HepG2 (cell line): ENCODE measurements around the gene FMNL2. TPM values are rescaled to one million over a fixed set of nuclear protein-coding genes. Genes with fewer than 3 reads are reported as not detected.

ENCODE experiments used
- ARNT2 ChIP-seq: sonication (generic); formaldehyde crosslinking; IDR thresholded peaks from 2 replicates; pipeline ENCODE4 v1.8.0; 2022; ENCODE audit warnings: mild to moderate bottlenecking, low read depth, missing genetic modification reagents, moderate library complexity
- ATF4 ChIP-seq, 2 experiments: fragments of 450-650 bp in 1 of 2; sonication (generic) in 1 of 2; formaldehyde crosslinking; IDR thresholded peaks; 2 replicates each; pipeline versions ENCODE4 v1.5.0 to v1.8.0; 2020 to 2022; ENCODE audit warnings: mild to moderate bottlenecking in 1 of 2, missing genetic modification reagents in 1 of 2
- BHLHE40 ChIP-seq: IDR thresholded peaks from 2 replicates; pipeline ENCODE4 v1.6.1; 2011; ENCODE audit warnings: low read length, improper control_type of control experiment
- CSRNP1 ChIP-seq: sonication (generic); formaldehyde crosslinking; IDR thresholded peaks from 2 replicates; pipeline ENCODE4 v1.8.1; 2023; ENCODE audit warnings: mild to moderate bottlenecking, missing genetic modification reagents
- FOSL2 ChIP-seq: sonication (generic); formaldehyde crosslinking; IDR thresholded peaks from 2 replicates; pipeline ENCODE4 v1.4.0; 2020; ENCODE audit warnings: missing genetic modification reagents
- GPN1 ChIP-seq: sonication (generic); formaldehyde crosslinking; IDR thresholded peaks from 2 replicates; pipeline ENCODE4 v1.5.1; 2020; ENCODE audit warnings: missing genetic modification reagents, borderline replicate concordance
- HNF4A ChIP-seq: sonication (generic); formaldehyde crosslinking; IDR thresholded peaks from 2 replicates; pipeline ENCODE4 v1.4.0; 2020; ENCODE audit warnings: missing genetic modification reagents
- HNRNPL ChIP-seq: fragments of 200-400 bp; formaldehyde crosslinking; IDR thresholded peaks from 2 replicates; pipeline ENCODE4 v1.6.1; 2017; ENCODE audit warnings: mild to moderate bottlenecking, low read depth, low read length
- KAT2B ChIP-seq: fragments of 150-350 bp; IDR thresholded peaks from 2 replicates; pipeline ENCODE4 v1.6.1; 2014; ENCODE audit warnings: low read depth, low read length, borderline replicate concordance
- MED13 ChIP-seq: sonication (generic); formaldehyde crosslinking; IDR thresholded peaks from 2 replicates; pipeline ENCODE4 v1.5.0; 2020; ENCODE audit warnings: missing genetic modification reagents
- MXI1 ChIP-seq: IDR thresholded peaks from 3 replicates; pipeline ENCODE4 v1.6.1; 2012; ENCODE audit warnings: low read depth, low read length, inconsistent platforms, borderline replicate concordance
- NFKB2 ChIP-seq: sonication (generic); formaldehyde crosslinking; IDR thresholded peaks from 2 replicates; pipeline ENCODE4 v1.4.0; 2020; ENCODE audit warnings: missing genetic modification reagents, borderline replicate concordance
- RXRB ChIP-seq: IDR thresholded peaks from 2 replicates; pipeline ENCODE4 v1.6.1; 2016; ENCODE audit warnings: borderline replicate concordance, missing genetic modification reagents, missing compliant biosample characterization
- SCMH1 ChIP-seq: sonication (generic); formaldehyde crosslinking; IDR thresholded peaks from 2 replicates; pipeline ENCODE4 v1.9.0; 2021; ENCODE audit warnings: missing genetic modification reagents, mild to moderate bottlenecking, borderline replicate concordance
- SOX6 ChIP-seq, 2 experiments: fragments of 450-650 bp in 1 of 2; sonication (generic) in 1 of 2; formaldehyde crosslinking in 1 of 2; IDR thresholded peaks; 2 replicates each; pipeline versions ENCODE4 v1.4.0 to v1.6.1; 2017 to 2020; ENCODE audit warnings: antibody characterized with exemption in 1 of 2, mild to moderate bottlenecking in 1 of 2, missing genetic modification reagents in 1 of 2
- TFE3 ChIP-seq: IDR thresholded peaks from 2 replicates; pipeline ENCODE4 v1.6.1; 2016
- ZFP36L1 ChIP-seq: sonication (generic); formaldehyde crosslinking; IDR thresholded peaks from 2 replicates; pipeline ENCODE4 v1.8.0; 2022; ENCODE audit warnings: mild to moderate bottlenecking, missing genetic modification reagents, moderate library complexity
- ZFP37 ChIP-seq: sonication (generic); formaldehyde crosslinking; IDR thresholded peaks from 2 replicates; pipeline ENCODE4 v1.4.0; 2020; ENCODE audit warnings: missing genetic modification reagents, borderline replicate concordance
- ZNF512B ChIP-seq: sonication (generic); formaldehyde crosslinking; IDR thresholded peaks from 2 replicates; pipeline ENCODE4 v1.5.1; 2020; ENCODE audit warnings: missing genetic modification reagents, mild to moderate bottlenecking, borderline replicate concordance
- ZNF547 ChIP-seq: sonication (generic); formaldehyde crosslinking; IDR thresholded peaks from 2 replicates; pipeline ENCODE4 v1.5.1; 2020; ENCODE audit warnings: mild to moderate bottlenecking, missing genetic modification reagents
- ZNF644 ChIP-seq: IDR thresholded peaks from 2 replicates; pipeline ENCODE4 v1.6.1; 2016; ENCODE audit warnings: low read depth
- polyA plus RNA-seq, 8 experiments: library from polyadenylated mRNA; depleted of rRNA in 3 of 8; stranded (reverse) in 7 of 8; unstranded in 1 of 8; fragments of >200 nt; fragmentation: Illumina TruSeq in 4 of 8; extraction: Trizol in 4 of 8; gene quantifications; 2 replicates each; pipeline versions ENCODE4 v1.2.1 to v1.2.3, GENCODE V29; 2011 to 2016; ENCODE audit warnings: low read depth in 4 of 8, missing spikeins in 1 of 8, mixed read lengths in 1 of 8; ENCODE audit not compliant: insufficient read depth in 1 of 8
- total RNA-seq, 5 experiments: library from RNA; depleted of rRNA; stranded (reverse); fragments of >200 nt; fragmentation: Illumina TruSeq; extraction: Trizol; gene quantifications; 2 replicates each; pipeline ENCODE4 v1.2.3, GENCODE V29; 2016; ENCODE audit warnings: low read depth in 1 of 5

Gene FMNL2
- total and polyA plus RNA-seq, 2 of the 13 experiments (the other 11 are each of a cell fraction or from before 2014, with no cell fraction given), result 66.5 to 67.7 TPM

GRCh38 chr2:152485954-152486736, 151.2 kb downstream of the FMNL2 start (continued):
- TF ChIP-seq ZNF512B (CRISPR knock-in tag), result no peak
- peak; percentile 67 for TF ChIP-seq ZNF644 (CRISPR knock-in tag)
- no peak for TF ChIP-seq CSRNP1 (CRISPR knock-in tag)
- peak; percentile 70; the same call in 2 of the 3 replicates for TF ChIP-seq MXI1
- peak; percentile 100 for TF ChIP-seq TFE3 (CRISPR knock-in tag)
- TF ChIP-seq BHLHE40, result peak; percentile 91
- TF ChIP-seq ZFP37 (CRISPR knock-in tag), result no peak
- 0 out of 2 replicates have a peak, but pooled peaks have one; percentile 62 for TF ChIP-seq ARNT2 (CRISPR knock-in tag)
- TF ChIP-seq HNF4A, result peak; percentile 77
- no peak for TF ChIP-seq SOX6 (IDR thresholded peaks at IDR 0.05)
- peak; percentile 100 for TF ChIP-seq SOX6 (CRISPR knock-in tag; IDR thresholded peaks at IDR 0.05)
- no peak for TF ChIP-seq ZFP36L1
- TF ChIP-seq KAT2B, result no peak
- TF ChIP-seq ZNF547 (CRISPR knock-in tag), result no peak
- TF ChIP-seq SCMH1 (CRISPR knock-in tag), result no peak
- peak; percentile 93 for TF ChIP-seq MED13 (CRISPR knock-in tag)
- no peak for TF ChIP-seq HNRNPL
- TF ChIP-seq FOSL2, result peak; percentile 90
- no peak for TF ChIP-seq NFKB2 (CRISPR knock-in tag)
- TF ChIP-seq RXRB, result peak; percentile 95
- TF ChIP-seq ATF4 (CRISPR knock-in tag; IDR thresholded peaks at IDR 0.05), result peak in 1 of 2 experiments; percentile 92; a peak in 2 of 4 replicates
- TF ChIP-seq GPN1 (CRISPR knock-in tag), result no peak
